ENCODE measurements around the gene COLEC11.

DNA sequence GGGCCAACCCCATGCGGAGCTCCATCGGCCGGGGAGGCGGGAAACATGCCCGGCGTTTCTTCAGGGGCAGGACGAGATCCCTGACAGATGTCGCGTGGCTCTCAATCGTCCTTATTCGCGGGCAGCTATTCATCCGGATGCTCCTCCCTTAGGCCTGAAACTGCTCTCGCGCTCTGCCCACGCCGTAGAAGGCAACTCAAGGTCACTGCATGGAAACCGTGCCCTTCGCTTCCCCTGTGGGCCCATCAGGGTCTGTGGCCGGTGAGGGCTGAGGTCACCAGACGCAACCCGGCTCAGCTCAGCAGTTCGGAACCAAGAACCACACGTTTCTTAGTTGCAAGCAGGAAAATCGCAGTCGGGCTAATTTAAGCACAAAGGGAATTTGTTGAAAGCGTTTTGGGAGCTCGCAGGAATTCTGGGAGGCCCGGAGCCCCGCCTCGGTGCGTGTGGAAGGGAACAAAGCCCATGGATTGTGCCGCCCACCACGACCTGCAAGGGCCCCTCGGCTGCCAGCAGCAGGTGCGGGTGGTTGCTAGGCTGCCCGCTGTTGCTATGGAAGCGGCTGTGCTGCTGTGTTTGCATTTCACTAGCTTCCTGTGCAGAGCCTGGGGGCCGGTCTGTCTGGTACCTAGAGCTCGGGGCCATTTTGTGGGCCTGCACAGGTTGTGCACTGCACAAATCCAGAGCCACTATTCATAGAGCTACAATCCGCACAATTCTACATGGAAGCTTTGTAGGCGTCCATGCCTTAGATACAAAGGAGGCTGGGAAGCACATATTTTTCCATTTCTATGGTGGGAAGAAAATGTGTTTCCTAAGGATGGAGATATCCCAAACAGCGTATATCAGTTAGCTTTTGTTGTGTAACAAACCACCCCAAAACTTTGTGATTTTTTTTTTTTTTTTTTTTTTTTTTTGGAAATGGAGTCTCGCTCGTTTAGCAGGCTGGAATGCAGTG, 57.1 kb downstream of the COLEC11 start:
- TF ChIP-seq, protein P1, sequence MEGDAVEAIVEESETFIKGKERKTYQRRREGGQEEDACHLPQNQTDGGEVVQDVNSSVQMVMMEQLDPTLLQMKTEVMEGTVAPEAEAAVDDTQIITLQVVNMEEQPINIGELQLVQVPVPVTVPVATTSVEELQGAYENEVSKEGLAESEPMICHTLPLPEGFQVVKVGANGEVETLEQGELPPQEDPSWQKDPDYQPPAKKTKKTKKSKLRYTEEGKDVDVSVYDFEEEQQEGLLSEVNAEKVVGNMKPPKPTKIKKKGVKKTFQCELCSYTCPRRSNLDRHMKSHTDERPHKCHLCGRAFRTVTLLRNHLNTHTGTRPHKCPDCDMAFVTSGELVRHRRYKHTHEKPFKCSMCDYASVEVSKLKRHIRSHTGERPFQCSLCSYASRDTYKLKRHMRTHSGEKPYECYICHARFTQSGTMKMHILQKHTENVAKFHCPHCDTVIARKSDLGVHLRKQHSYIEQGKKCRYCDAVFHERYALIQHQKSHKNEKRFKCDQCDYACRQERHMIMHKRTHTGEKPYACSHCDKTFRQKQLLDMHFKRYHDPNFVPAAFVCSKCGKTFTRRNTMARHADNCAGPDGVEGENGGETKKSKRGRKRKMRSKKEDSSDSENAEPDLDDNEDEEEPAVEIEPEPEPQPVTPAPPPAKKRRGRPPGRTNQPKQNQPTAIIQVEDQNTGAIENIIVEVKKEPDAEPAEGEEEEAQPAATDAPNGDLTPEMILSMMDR (IDR thresholded peaks at IDR 0.05; ENCODE audit: borderline replicate concordance, extremely low read depth, low read length, poor library complexity, severe bottlenecking) = no peak
- TF ChIP-seq EZH2 (IDR thresholded peaks at IDR 0.05; ENCODE audit: borderline replicate concordance, low read depth, low read length, severe bottlenecking) = no peak

Measured in DND-41 (cell line).